H9 (cell line): ENCODE measurements around the gene SNORC. TPM values are rescaled to one million over a fixed set of nuclear protein-coding genes. Genes with fewer than 3 reads are reported as not detected.

Source experiments
- DNase-seq: peaks from one replicate; pipeline ENCODE4 v3.0.0-alpha.2; 2017
- H2AFZ ChIP-seq: one replicate; pipeline ENCODE4 v1.6.1; 2013; ENCODE audit warnings: mild to moderate bottlenecking, low read length, control low read depth, moderate library complexity
- H2AK5ac ChIP-seq: 2 replicates; pipeline ENCODE4 v1.6.1; 2013; ENCODE audit warnings: low read length, control low read depth, mixed read lengths; ENCODE audit not compliant: insufficient read length
- H2BK120ac ChIP-seq: one replicate; pipeline ENCODE4 v1.6.1; 2013; ENCODE audit warnings: low read depth, mild to moderate bottlenecking, low read length, control low read depth, inconsistent platforms; ENCODE audit not compliant: poor library complexity, severe bottlenecking
- H2BK12ac ChIP-seq: 2 replicates; pipeline ENCODE4 v1.6.1; 2013; ENCODE audit warnings: low read length, control low read depth, mixed read lengths, low read depth; ENCODE audit not compliant: insufficient read length
- H2BK15ac ChIP-seq: 2 replicates; pipeline ENCODE4 v1.6.1; 2013; ENCODE audit warnings: low read depth, low read length, control low read depth
- H2BK20ac ChIP-seq: one replicate; pipeline ENCODE4 v1.6.1; 2013; ENCODE audit warnings: low read depth, mild to moderate bottlenecking, low read length, control low read depth, inconsistent platforms; ENCODE audit not compliant: poor library complexity, severe bottlenecking
- H2BK5ac ChIP-seq: 2 replicates; pipeline ENCODE4 v1.6.1; 2013; ENCODE audit warnings: low read length, control low read depth, mixed read lengths; ENCODE audit not compliant: insufficient read length
- H3K14ac ChIP-seq: 2 replicates; pipeline ENCODE4 v1.6.1; 2013; ENCODE audit warnings: low read length, control low read depth; ENCODE audit not compliant: insufficient read depth
- H3K18ac ChIP-seq: 2 replicates; pipeline ENCODE4 v1.6.1; 2013; ENCODE audit warnings: low read depth, mild to moderate bottlenecking, mixed read lengths, low read length, control low read depth; ENCODE audit not compliant: insufficient read length
- H3K23ac ChIP-seq: 2 replicates; pipeline ENCODE4 v1.6.1; 2013; ENCODE audit warnings: low read length, control low read depth, mixed read lengths, low read depth; ENCODE audit not compliant: insufficient read length
- H3K23me2 ChIP-seq: 2 replicates; pipeline ENCODE4 v1.6.1; 2013; ENCODE audit warnings: low read depth, mild to moderate bottlenecking, mixed read lengths, low read length, control low read depth; ENCODE audit not compliant: insufficient read length, poor library complexity, severe bottlenecking
- H3K27ac ChIP-seq: 2 replicates; pipeline ENCODE4 v1.5.1; 2013; ENCODE audit warnings: low read length, control low read depth, mixed read lengths, low read depth; ENCODE audit not compliant: insufficient read length
- H3K27me3 ChIP-seq: 2 replicates; pipeline ENCODE4 v1.6.1; 2013; ENCODE audit warnings: low read length, control low read depth, inconsistent platforms; ENCODE audit not compliant: insufficient read depth
- H3K4ac ChIP-seq: 2 replicates; pipeline ENCODE4 v1.6.1; 2013; ENCODE audit warnings: low read depth, mild to moderate bottlenecking, control low read depth, inconsistent platforms, low read length, moderate library complexity
- H3K4me1 ChIP-seq: 2 replicates; pipeline ENCODE4 v1.6.1; 2013; ENCODE audit warnings: low read length, control low read depth, inconsistent platforms; ENCODE audit not compliant: insufficient read depth
- H3K4me2 ChIP-seq: 2 replicates; pipeline ENCODE4 v1.6.1; 2013; ENCODE audit warnings: low read length, control low read depth, mixed read lengths; ENCODE audit not compliant: insufficient read length, insufficient read depth
- H3K56ac ChIP-seq: 2 replicates; pipeline ENCODE4 v1.6.1; 2013; ENCODE audit warnings: low read depth, mild to moderate bottlenecking, mixed read lengths, low read length, control low read depth; ENCODE audit not compliant: insufficient read length
- H3K79me1 ChIP-seq: 2 replicates; pipeline ENCODE4 v1.6.1; 2013; ENCODE audit warnings: low read depth, mild to moderate bottlenecking, moderate library complexity, low read length, control low read depth, inconsistent platforms; ENCODE audit not compliant: insufficient read depth, poor library complexity, severe bottlenecking
- H3K79me2 ChIP-seq: 2 replicates; pipeline ENCODE4 v1.6.1; 2013; ENCODE audit warnings: low read length, control low read depth, inconsistent platforms; ENCODE audit not compliant: insufficient read depth
- H3K9ac ChIP-seq: 2 replicates; pipeline ENCODE4 v1.6.1; 2013; ENCODE audit warnings: low read length, control low read depth, mixed read lengths; ENCODE audit not compliant: insufficient read length; ENCODE audit errors: extremely low read depth
- H3K9me3 ChIP-seq: one replicate; pipeline ENCODE4 v1.6.1; 2013; ENCODE audit warnings: low read depth, low read length, inconsistent platforms; ENCODE audit not compliant: control insufficient read depth
- H3T11ph ChIP-seq: one replicate; pipeline ENCODE4 v1.6.1; 2013; ENCODE audit warnings: mild to moderate bottlenecking, low read length, control low read depth, inconsistent platforms
- H4K20me1 ChIP-seq: one replicate; pipeline ENCODE4 v1.6.1; 2013; ENCODE audit not compliant: control insufficient read depth, insufficient read length, insufficient read depth
- H4K5ac ChIP-seq: 2 replicates; pipeline ENCODE4 v1.6.1; 2013; ENCODE audit warnings: low read depth, mild to moderate bottlenecking, mixed read lengths, low read length, control low read depth; ENCODE audit not compliant: insufficient read length
- H4K8ac ChIP-seq: replicated peaks from 2 replicates; pipeline ENCODE4 v1.6.1; 2013; ENCODE audit warnings: low read length, control low read depth, mixed read lengths, low read depth; ENCODE audit not compliant: insufficient read length
- H4K91ac ChIP-seq: 2 replicates; pipeline ENCODE4 v1.6.1; 2013; ENCODE audit warnings: low read depth, mild to moderate bottlenecking, moderate library complexity, mixed read lengths, low read length, control low read depth; ENCODE audit not compliant: insufficient read length
- H3K27ac Mint-ChIP-seq, 3 experiments: 2 replicates in 2 of 3; 3 replicates in 1 of 3; pipeline ENCODE4 v1.8.0; 2020 to 2021; ENCODE audit warnings: mixed read lengths in 3 of 3, mild to moderate bottlenecking in 1 of 3, moderate library complexity in 1 of 3
- H3K27me3 Mint-ChIP-seq: 2 replicates; pipeline ENCODE4 v1.8.0; 2021; ENCODE audit warnings: low read depth, mild to moderate bottlenecking, moderate library complexity, mixed read lengths
- H3K36me3 Mint-ChIP-seq, 3 experiments: 2 replicates in 2 of 3; 3 replicates in 1 of 3; pipeline ENCODE4 v1.8.0; 2020 to 2021; ENCODE audit warnings: low read depth in 3 of 3, mixed read lengths in 3 of 3; ENCODE audit not compliant: insufficient read depth in 1 of 3
- H3K4me1 Mint-ChIP-seq, 2 experiments: 2 replicates each; pipeline ENCODE4 v1.8.0; 2020; ENCODE audit warnings: mixed read lengths in 2 of 2
- H3K4me3 Mint-ChIP-seq, 2 experiments: 2 replicates in 1 of 2; 3 replicates in 1 of 2; pipeline ENCODE4 v1.8.0; 2020 to 2021; ENCODE audit warnings: mild to moderate bottlenecking in 2 of 2, mixed read lengths in 2 of 2, moderate library complexity in 1 of 2
- H3K9me3 Mint-ChIP-seq, 2 experiments: 2 replicates in 1 of 2; 3 replicates in 1 of 2; pipeline ENCODE4 v1.8.0; 2020; ENCODE audit warnings: mild to moderate bottlenecking in 2 of 2, mixed read lengths in 2 of 2, moderate library complexity in 1 of 2
- WGBS: extraction: QIAGEN DNeasy Blood & Tissue Kit; methylation state at CpG from one replicate; pipeline ENCODE4 v1.1.7; 2013; ENCODE audit warnings: missing lambda C conversion rate, low lambda C conversion rate, mixed read lengths; ENCODE audit not compliant: insufficient read length; ENCODE audit errors: extremely low coverage; 5-methylcytosine and 5-hydroxymethylcytosine counted together
- total RNA-seq: library from RNA; stranded (reverse); gene quantifications from 2 replicates; pipeline ENCODE4 v1.2.1, GENCODE V29; 2021
- TF ChIP-seq, protein P1 (sequence below): fragments of 200-600 bp; sonication (generic); conservative IDR thresholded peaks from 3 replicates; pipeline ENCODE4 v1.8.0; 2021; ENCODE audit warnings: antibody characterized with exemption, mild to moderate bottlenecking

The SNORC gene
- total RNA-seq, 1 experiment from 2014 or later = 1.1 TPM

DNA sequence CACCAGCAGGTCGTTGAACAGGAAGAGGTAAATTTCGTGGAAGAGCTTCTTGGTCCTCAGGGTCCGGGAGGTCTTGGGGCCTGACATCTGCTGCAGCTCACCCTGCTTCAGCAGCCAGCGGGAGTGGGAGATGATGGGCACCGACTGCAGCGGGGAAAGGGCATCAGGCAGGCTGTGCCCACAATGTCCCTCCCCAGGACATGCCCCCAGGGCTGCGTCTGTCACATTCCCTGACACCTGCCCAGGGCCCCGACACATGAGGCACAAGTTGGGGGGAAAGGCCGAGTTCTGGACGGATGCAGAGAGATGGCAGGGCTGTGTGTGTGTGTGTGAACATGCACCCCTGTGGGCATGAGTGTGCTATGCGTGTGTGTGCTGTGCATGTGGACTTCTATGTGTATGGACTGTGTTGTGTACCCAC lies 13.9 kb downstream of the SNORC start:
- WGBS = no CpG with 5 or more reads among the region's 11 CpGs
- no peaks in the 10 kb centered on the region for H3K23me2 ChIP-seq

More for the DNA sequence above, 13.9 kb downstream of the SNORC start:
- H3K9ac ChIP-seq = no peak overlapping the region
- DNase-seq = no peak
- no peak overlapping the region for H2AFZ ChIP-seq
- H4K5ac ChIP-seq = no peak overlapping the region
- no peak overlapping the region for H2AK5ac ChIP-seq
- no peak overlapping the region for H3K14ac ChIP-seq
- H3K79me2 ChIP-seq = no peaks in the 10 kb centered on the region
- H3K27me3 ChIP-seq = no peaks in the 10 kb centered on the region
- H4K8ac ChIP-seq = no peak overlapping the region
- H3T11ph ChIP-seq = no peak overlapping the region
- no peak overlapping the region for H3K56ac ChIP-seq
- peaks cover 10% of the 10 kb centered on the region for H3K27me3 Mint-ChIP-seq
- H3K4me1 Mint-ChIP-seq = peaks cover 4 to 7% of the 10 kb centered on the region in 2 experiments
- no peak overlapping the region for H2BK120ac ChIP-seq
- H3K4me2 ChIP-seq = no peak overlapping the region
- no peak overlapping the region for H2BK15ac ChIP-seq
- H4K20me1 ChIP-seq = no peaks in the 10 kb centered on the region
- no peak overlapping the region for H3K27ac Mint-ChIP-seq
- H3K36me3 Mint-ChIP-seq = no peaks in the 10 kb centered on the region; a peak in 1 of 7 replicates
- peaks cover 0 to 2% of the 10 kb centered on the region in 2 experiments; a peak in 2 of 5 replicates for H3K9me3 Mint-ChIP-seq
- no peak overlapping the region for H3K18ac ChIP-seq
- no peak overlapping the region for H4K91ac ChIP-seq
- no peaks in the 10 kb centered on the region for H3K4me1 ChIP-seq
- H3K23ac ChIP-seq = no peak overlapping the region
- H3K9me3 ChIP-seq = no peaks in the 10 kb centered on the region
- H2BK5ac ChIP-seq = no peak overlapping the region
- H3K4ac ChIP-seq = no peak overlapping the region
- no peak overlapping the region for H3K4me3 Mint-ChIP-seq
- TF ChIP-seq, protein P1, sequence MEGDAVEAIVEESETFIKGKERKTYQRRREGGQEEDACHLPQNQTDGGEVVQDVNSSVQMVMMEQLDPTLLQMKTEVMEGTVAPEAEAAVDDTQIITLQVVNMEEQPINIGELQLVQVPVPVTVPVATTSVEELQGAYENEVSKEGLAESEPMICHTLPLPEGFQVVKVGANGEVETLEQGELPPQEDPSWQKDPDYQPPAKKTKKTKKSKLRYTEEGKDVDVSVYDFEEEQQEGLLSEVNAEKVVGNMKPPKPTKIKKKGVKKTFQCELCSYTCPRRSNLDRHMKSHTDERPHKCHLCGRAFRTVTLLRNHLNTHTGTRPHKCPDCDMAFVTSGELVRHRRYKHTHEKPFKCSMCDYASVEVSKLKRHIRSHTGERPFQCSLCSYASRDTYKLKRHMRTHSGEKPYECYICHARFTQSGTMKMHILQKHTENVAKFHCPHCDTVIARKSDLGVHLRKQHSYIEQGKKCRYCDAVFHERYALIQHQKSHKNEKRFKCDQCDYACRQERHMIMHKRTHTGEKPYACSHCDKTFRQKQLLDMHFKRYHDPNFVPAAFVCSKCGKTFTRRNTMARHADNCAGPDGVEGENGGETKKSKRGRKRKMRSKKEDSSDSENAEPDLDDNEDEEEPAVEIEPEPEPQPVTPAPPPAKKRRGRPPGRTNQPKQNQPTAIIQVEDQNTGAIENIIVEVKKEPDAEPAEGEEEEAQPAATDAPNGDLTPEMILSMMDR = no peak
- no peak overlapping the region for H3K27ac ChIP-seq
- H2BK12ac ChIP-seq = no peak overlapping the region
- no peaks in the 10 kb centered on the region for H3K79me1 ChIP-seq
- H2BK20ac ChIP-seq = no peak overlapping the region
